Measurements from ENCODE around the gene CA10. TPM values are rescaled to one million over a fixed set of nuclear protein-coding genes. Genes with fewer than 3 reads are reported as not detected.

Gene CA10
- total and polyA plus RNA-seq, 11 donors, result not detected

DNA sequence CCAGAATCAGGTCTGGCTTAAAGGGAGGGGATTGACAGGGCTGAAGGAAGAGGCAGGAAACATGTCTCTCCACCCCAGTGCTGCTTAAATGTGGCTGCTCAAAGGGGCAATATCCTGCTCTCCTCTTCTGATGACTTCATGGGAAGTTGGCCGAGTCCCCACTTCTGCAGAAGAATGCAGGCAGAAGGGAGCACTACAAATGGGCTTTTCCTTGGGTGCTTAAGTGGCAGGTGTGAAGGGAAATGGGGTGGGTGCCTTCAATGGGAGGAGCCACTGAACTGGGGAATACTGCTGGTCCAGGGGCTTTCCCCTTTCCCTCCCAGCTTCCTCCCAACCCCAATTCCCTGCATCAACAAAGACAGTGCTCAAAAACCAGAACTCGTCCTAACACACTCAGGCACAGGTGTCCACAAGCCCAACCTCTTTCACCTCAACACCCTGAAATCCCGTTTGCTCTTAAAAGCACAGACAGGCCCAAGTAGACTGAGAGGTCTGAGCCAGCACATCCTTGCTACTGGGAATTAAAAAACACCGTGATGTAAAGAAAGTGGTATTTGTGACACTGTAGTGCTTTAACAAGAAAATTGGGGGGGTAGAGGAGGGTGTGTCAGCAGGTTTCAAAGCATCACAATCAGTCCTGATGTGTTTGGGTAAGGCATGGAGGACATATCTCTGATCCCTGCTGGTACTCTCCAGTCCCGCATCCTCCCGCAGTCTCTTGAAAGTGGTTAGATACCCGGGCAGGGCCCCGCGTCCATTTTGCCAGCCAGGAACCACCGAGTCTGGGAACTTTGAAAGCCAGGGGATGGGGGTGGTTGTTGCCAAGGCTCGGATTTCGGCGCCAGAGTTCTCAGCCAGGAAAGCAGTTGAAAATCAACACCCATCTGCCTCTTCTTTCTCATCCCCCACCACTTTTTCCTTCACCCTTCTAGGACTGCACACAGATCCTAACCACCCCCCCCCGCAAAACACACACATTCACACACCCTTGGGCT is 1.6 kb downstream of the CA10 start:
- Histone ChIP-seq H3K4me1 (peaks cover 0 to 11% (median 0%) of the 10 kb centered on the region in 12 donors), H3K9me3 (no peaks in the 10 kb centered on the region), H3K27me3 (peaks cover 13 to 74% (median 38%) of the 10 kb centered on the region in 9 donors), H3K27ac (no peak overlapping the region), H3K36me3 (no peaks in the 10 kb centered on the region), H3K4me3 (no peak overlapping the region)
- 7 to 17% (median 13%) methylated on average over 13 to 14 of the region's 14 CpGs for WGBS, 4 donors
- ATAC-seq (no peak), DNase-seq (no peak)
- intact Hi-C loops (cut with DNase I), result no loop called here
- no peak for TF ChIP-seq POLR2A (IDR thresholded peaks at IDR 0.05)
- TF ChIP-seq, protein P1, sequence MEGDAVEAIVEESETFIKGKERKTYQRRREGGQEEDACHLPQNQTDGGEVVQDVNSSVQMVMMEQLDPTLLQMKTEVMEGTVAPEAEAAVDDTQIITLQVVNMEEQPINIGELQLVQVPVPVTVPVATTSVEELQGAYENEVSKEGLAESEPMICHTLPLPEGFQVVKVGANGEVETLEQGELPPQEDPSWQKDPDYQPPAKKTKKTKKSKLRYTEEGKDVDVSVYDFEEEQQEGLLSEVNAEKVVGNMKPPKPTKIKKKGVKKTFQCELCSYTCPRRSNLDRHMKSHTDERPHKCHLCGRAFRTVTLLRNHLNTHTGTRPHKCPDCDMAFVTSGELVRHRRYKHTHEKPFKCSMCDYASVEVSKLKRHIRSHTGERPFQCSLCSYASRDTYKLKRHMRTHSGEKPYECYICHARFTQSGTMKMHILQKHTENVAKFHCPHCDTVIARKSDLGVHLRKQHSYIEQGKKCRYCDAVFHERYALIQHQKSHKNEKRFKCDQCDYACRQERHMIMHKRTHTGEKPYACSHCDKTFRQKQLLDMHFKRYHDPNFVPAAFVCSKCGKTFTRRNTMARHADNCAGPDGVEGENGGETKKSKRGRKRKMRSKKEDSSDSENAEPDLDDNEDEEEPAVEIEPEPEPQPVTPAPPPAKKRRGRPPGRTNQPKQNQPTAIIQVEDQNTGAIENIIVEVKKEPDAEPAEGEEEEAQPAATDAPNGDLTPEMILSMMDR (IDR thresholded peaks at IDR 0.05), result no peak

DNA sequence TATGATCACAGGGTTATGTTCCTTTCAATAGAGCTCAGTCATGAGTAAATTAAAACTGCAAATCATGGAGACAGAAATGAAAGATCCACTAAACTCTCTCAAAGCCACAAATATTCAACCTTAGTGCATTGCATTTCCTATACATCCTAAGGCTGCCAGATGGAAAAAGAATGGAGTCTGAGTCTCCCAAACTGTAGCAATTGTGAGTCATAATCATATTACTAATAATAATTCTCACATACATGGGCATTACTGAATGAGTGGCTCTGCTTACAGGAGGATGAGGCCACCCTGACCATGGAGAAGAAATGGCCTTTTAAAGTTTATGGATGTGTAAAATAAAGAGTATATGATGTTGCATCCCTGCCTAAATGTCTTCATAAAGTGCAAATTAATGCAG is 3.2 kb downstream of the CA10 start:
- TF ChIP-seq, protein P1 (IDR thresholded peaks at IDR 0.05), result no peak
- TF ChIP-seq POLR2A (IDR thresholded peaks at IDR 0.05), result no peak
- H3K27ac ChIP-seq, result no peak overlapping the region
- no peak overlapping the region for H3K4me3 ChIP-seq
- ATAC-seq (no peak), DNase-seq (no peak)
- intact Hi-C loops (cut with DNase I), result no loop called here
- no peaks in the 10 kb centered on the region for H3K9me3 ChIP-seq
- H3K4me1 ChIP-seq, result peaks cover 0 to 11% (median 0%) of the 10 kb centered on the region in 12 donors
- peaks cover 11 to 62% (median 35%) of the 10 kb centered on the region in 9 donors for H3K27me3 ChIP-seq
- H3K36me3 ChIP-seq, result no peaks in the 10 kb centered on the region

DNA sequence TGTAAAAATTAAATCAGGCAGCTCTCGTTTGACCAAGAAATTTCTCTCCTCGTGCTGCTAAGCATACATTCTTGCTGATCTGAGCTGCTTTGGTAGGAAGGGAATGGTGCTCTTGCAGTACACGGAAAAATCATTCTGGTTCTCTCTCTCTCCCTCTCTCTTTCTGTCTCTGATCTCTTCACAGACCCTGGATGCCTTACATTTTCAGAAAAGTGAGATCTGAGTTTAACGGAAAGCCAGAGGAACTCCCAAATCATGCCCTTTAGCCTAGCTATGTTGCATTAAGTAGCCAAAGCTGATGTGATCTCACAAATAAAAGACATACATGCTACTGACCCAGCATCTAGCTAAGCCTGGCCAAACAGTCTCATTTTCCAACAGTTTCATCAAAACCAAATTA is 4.0 kb downstream of the CA10 start:
- TF ChIP-seq, protein P1 (IDR thresholded peaks at IDR 0.05), result no peak
- no peak for TF ChIP-seq POLR2A (IDR thresholded peaks at IDR 0.05)
- Histone ChIP-seq H3K9me3 (no peaks in the 10 kb centered on the region), H3K36me3 (no peaks in the 10 kb centered on the region), H3K27ac (no peak overlapping the region), H3K27me3 (peaks cover 10 to 54% (median 27%) of the 10 kb centered on the region in 9 donors), H3K4me3 (no peak overlapping the region), H3K4me1 (peaks cover 0 to 11% (median 0%) of the 10 kb centered on the region in 12 donors)
- DNase-seq (no peak), ATAC-seq (no peak)
- WGBS, 4 donors, result 48 to 59% (median 56%) methylated on average over 4 of the region's 4 CpGs
- intact Hi-C loops (cut with DNase I), result no loop called here

DNA sequence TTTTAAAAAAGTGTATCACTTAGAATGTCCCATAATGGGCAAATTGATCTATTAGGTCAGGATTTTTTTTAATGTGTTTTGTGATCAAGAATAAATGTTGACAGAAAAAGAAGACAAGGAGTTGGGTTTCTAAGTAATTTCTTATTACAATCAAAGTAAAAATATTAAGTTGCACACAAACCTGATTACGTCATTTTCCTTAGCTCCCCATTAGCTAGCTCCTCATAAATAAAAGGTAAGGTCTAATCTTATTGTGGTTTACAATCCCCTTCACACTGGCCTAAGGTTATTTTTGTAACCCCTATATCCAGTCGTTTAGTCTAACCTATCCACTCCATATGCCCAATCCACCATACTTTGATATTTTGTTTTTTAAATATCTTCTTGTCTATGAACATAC is 7.6 kb downstream of the CA10 start:
- Histone ChIP-seq H3K9me3 (no peaks in the 10 kb centered on the region), H3K36me3 (no peaks in the 10 kb centered on the region), H3K27ac (no peak overlapping the region), H3K4me1 (no peaks in the 10 kb centered on the region), H3K27me3 (peaks cover 0 to 19% (median 0%) of the 10 kb centered on the region in 9 donors), H3K4me3 (no peak overlapping the region)
- WGBS, 4 donors, result 68 to 80% (median 74%) methylated on average over 2 of the region's 2 CpGs
- TF ChIP-seq POLR2A (IDR thresholded peaks at IDR 0.05), result no peak
- TF ChIP-seq, protein P1 (IDR thresholded peaks at IDR 0.05), result no peak
- intact Hi-C loops (cut with DNase I), result no loop called here
- DNase-seq, result no peak
- no peak for ATAC-seq

Measured in heart left ventricle (tissue), 16 donors.